HCT116 (cell line): ENCODE results near the gene EN2. TPM values are rescaled to one million over a fixed set of nuclear protein-coding genes. Genes with fewer than 3 reads are reported as not detected.

ENCODE experiments used
- ATAC-seq: fragments of 200-7000 bp; cut with Tn5 transposase; 2 replicates; pipeline ENCODE4 v1.9.1; 2020; ENCODE audit warnings: mild to moderate bottlenecking, moderate library complexity
- BruUV-seq: library from RNA; stranded (reverse); fragments of 400-500 nt; replicated peaks from 2 replicates; lab custom pipeline; 2021; lab: Mats Ljungman, UMichigan
- CTCF ChIA-PET: fragments of 300-600 bp; sonication (Branson Sonifier 250); formaldehyde crosslinking; loops from one replicate; lab custom pipeline; 2021; ENCODE audit warnings: antibody characterized with exemption; lab: Charles Lee
- POLR2A ChIA-PET: fragments of 300-600, 350-600 bp; sonication (Branson Sonifier 250); formaldehyde crosslinking; loops from one replicate; lab custom pipeline; 2021; ENCODE audit warnings: antibody characterized with exemption; lab: Charles Lee
- RAD21 ChIA-PET, 2 experiments: fragments of 300-600 bp; sonication (Branson Sonifier 250); formaldehyde crosslinking; loops; one replicate each; lab custom pipeline; 2023; ENCODE audit warnings: low total read pairs in 2 of 2; ENCODE audit not compliant: uncharacterized antibody in 2 of 2, unreplicated experiment in 2 of 2, low non-redundant PET in 1 of 2; lab: Charles Lee
- DNase-seq: peaks from one replicate; pipeline ENCODE4 v3.0.0-alpha.2; 2010; ENCODE audit warnings: low read depth, low spot score
- H2AFZ ChIP-seq: fragments of 200-600 bp; shearing (Covaris generic), sonication (generic); 2 replicates; pipeline ENCODE4 v1.6.1; 2017; ENCODE audit warnings: low read depth, mixed run types, mixed read lengths, antibody characterized with exemption, low read length; ENCODE audit not compliant: poor library complexity, severe bottlenecking
- H3K27ac ChIP-seq: 2 replicates; pipeline ENCODE4 v1.5.1; 2012; ENCODE audit warnings: low read depth, low read length
- H3K27me3 ChIP-seq: fragments of 200-600 bp; sonication (generic); 2 replicates; pipeline ENCODE4 v1.6.1; 2016; ENCODE audit warnings: mixed run types, low read length, mixed read lengths; ENCODE audit not compliant: insufficient read depth
- H3K36me3 ChIP-seq, 2 experiments: fragments of 200-500 bp in 1 of 2; fragments of 200-600 bp in 1 of 2; sonication (Bioruptor generic) in 1 of 2; sonication (generic) in 1 of 2; 2 replicates each; pipeline versions ENCODE4 v1.5.1 to v1.6.1; 2014 to 2016; ENCODE audit warnings: low read length in 2 of 2, inconsistent platforms in 1 of 2, mixed read lengths in 1 of 2, mixed run types in 1 of 2; ENCODE audit not compliant: insufficient read depth in 2 of 2, control insufficient read depth in 1 of 2
- H3K4me1 ChIP-seq, 2 experiments: fragments of 200-600 bp in 1 of 2; sonication (generic) in 1 of 2; 2 replicates each; pipeline versions ENCODE4 v1.5.1 to v1.6.1; 2012 to 2017; ENCODE audit warnings: low read length in 2 of 2, inconsistent platforms in 1 of 2, mild to moderate bottlenecking in 1 of 2, mixed read lengths in 1 of 2, mixed run types in 1 of 2, moderate library complexity in 1 of 2; ENCODE audit not compliant: insufficient read depth in 2 of 2, control insufficient read depth in 1 of 2
- H3K4me2 ChIP-seq: fragments of 200-600 bp; sonication (generic); 2 replicates; pipeline ENCODE4 v1.6.1; 2017; ENCODE audit warnings: mixed run types, low read length, mixed read lengths
- H3K4me3 ChIP-seq, 2 experiments: fragments of 200-600 bp in 1 of 2; sonication (generic) in 1 of 2; replicated peaks in 1 of 2; 2 replicates each; pipeline ENCODE4 v1.5.1; 2011 to 2016; ENCODE audit warnings: low read length in 2 of 2, control low read depth in 1 of 2, low read depth in 1 of 2, mild to moderate bottlenecking in 1 of 2, mixed read lengths in 1 of 2, mixed run types in 1 of 2
- H3K79me2 ChIP-seq: fragments of 200-600 bp; sonication (generic); 2 replicates; pipeline ENCODE4 v1.6.1; 2017; ENCODE audit warnings: mild to moderate bottlenecking, mixed run types, low read length, moderate library complexity, mixed read lengths; ENCODE audit not compliant: insufficient read depth
- H3K9ac ChIP-seq: fragments of 200-600 bp; sonication (generic); 2 replicates; pipeline ENCODE4 v1.6.1; 2016; ENCODE audit warnings: low read length, mixed read lengths
- H3K9me2 ChIP-seq: fragments of 200-600 bp; sonication (generic), shearing (Covaris generic); 2 replicates; pipeline ENCODE4 v1.6.1; 2017; ENCODE audit warnings: mixed run types, mild to moderate bottlenecking, moderate library complexity; ENCODE audit not compliant: insufficient read depth
- H3K9me3 ChIP-seq, 2 experiments: fragments of 200-500 bp in 1 of 2; fragments of 200-600 bp in 1 of 2; sonication (Bioruptor generic) in 1 of 2; sonication (generic) in 1 of 2; 2 replicates each; pipeline ENCODE4 v1.6.1; 2014 to 2017; ENCODE audit warnings: low read length in 2 of 2, mixed read lengths in 2 of 2, inconsistent platforms in 1 of 2, low read depth in 1 of 2, mild to moderate bottlenecking in 1 of 2, mixed run types in 1 of 2, moderate library complexity in 1 of 2; ENCODE audit not compliant: control insufficient read depth in 1 of 2, insufficient read depth in 1 of 2
- H4K20me1 ChIP-seq: fragments of 200-600 bp; sonication (generic), shearing (Covaris generic); 2 replicates; pipeline ENCODE4 v1.6.1; 2017; ENCODE audit warnings: mixed run types, mild to moderate bottlenecking, moderate library complexity; ENCODE audit not compliant: insufficient read depth
- ATF3 ChIP-seq: IDR thresholded peaks from 2 replicates; pipeline ENCODE4 v1.6.1; 2012
- CEBPB ChIP-seq: IDR thresholded peaks from 2 replicates; pipeline ENCODE4 v1.6.1; 2012; ENCODE audit warnings: low read depth
- CTCF ChIP-seq, 3 experiments: fragments of 200-600 bp in 1 of 3; sonication (generic) in 1 of 3; IDR thresholded peaks in 2 of 3; conservative IDR thresholded peaks in 1 of 3; 2 replicates each; pipeline ENCODE4 v1.5.1; 2012 to 2017; ENCODE audit warnings: low read depth in 2 of 3, low read length in 2 of 3, antibody characterized with exemption in 1 of 3, borderline replicate concordance in 1 of 3, control low read depth in 1 of 3, mild to moderate bottlenecking in 1 of 3, mixed read lengths in 1 of 3, mixed run types in 1 of 3, moderate library complexity in 1 of 3; ENCODE audit not compliant: insufficient read depth in 1 of 3
- EGR1 ChIP-seq: IDR thresholded peaks from 2 replicates; pipeline ENCODE4 v1.6.1; 2012; ENCODE audit warnings: low read depth
- EZH2 ChIP-seq: fragments of 200-600 bp; sonication (generic); IDR thresholded peaks from 2 replicates; pipeline ENCODE4 v1.6.1; 2017; ENCODE audit warnings: antibody characterized with exemption, mixed run types
- EZH2phosphoT487 ChIP-seq: fragments of 200-600 bp; IDR thresholded peaks from 2 replicates; pipeline ENCODE4 v1.6.1; 2018; ENCODE audit warnings: antibody characterized with exemption, borderline replicate concordance
- FOSL1 ChIP-seq: IDR thresholded peaks from 2 replicates; pipeline ENCODE4 v1.6.1; 2012; ENCODE audit warnings: low read depth
- JUND ChIP-seq: IDR thresholded peaks from 2 replicates; pipeline ENCODE4 v1.6.1; 2012
- POLR2A ChIP-seq: IDR thresholded peaks from 2 replicates; pipeline ENCODE4 v1.7.0; 2011; ENCODE audit warnings: borderline replicate concordance; ENCODE audit not compliant: insufficient read depth, insufficient read length; ENCODE audit errors: extremely low read depth
- POLR2AphosphoS5 ChIP-seq: IDR thresholded peaks from 2 replicates; pipeline ENCODE4 v1.6.1; 2011; ENCODE audit warnings: mild to moderate bottlenecking, low read depth, low read length, moderate library complexity
- RAD21 ChIP-seq: IDR thresholded peaks from 2 replicates; pipeline ENCODE4 v1.6.1; 2012; ENCODE audit warnings: low read depth, mild to moderate bottlenecking
- SIN3A ChIP-seq: IDR thresholded peaks from 2 replicates; pipeline ENCODE4 v1.6.1; 2012; ENCODE audit warnings: low read depth
- SRF ChIP-seq: IDR thresholded peaks from 2 replicates; pipeline ENCODE4 v1.6.1; 2012; ENCODE audit warnings: low read depth
- TCF7L2 ChIP-seq: IDR thresholded peaks from 2 replicates; pipeline ENCODE4 v1.7.0; 2011; ENCODE audit warnings: borderline replicate concordance, inconsistent platforms; ENCODE audit not compliant: insufficient read depth, insufficient read length; ENCODE audit errors: extremely low read depth
- ZBTB33 ChIP-seq: IDR thresholded peaks from 2 replicates; pipeline ENCODE4 v1.6.1; 2011; ENCODE audit warnings: mild to moderate bottlenecking, low read length, moderate library complexity; ENCODE audit not compliant: insufficient replicate concordance; ENCODE audit errors: extremely low read depth
- ZNF274 ChIP-seq: fragments of 200-500 bp; sonication (Bioruptor generic); IDR thresholded peaks from 2 replicates; pipeline ENCODE4 v1.6.1; 2014; ENCODE audit warnings: mild to moderate bottlenecking, low read depth, low read length, inconsistent platforms
- intact Hi-C: fragments of 100-400 bp; cut with micrococcal nuclease; formaldehyde crosslinking; loops from 2 replicates; pipeline ENCODE4 v1.10.0; 2022
- total RNA-seq: library from RNA; stranded (reverse); gene quantifications from one replicate; pipeline ENCODE4 v1.2.1, GENCODE V29; 2021; ENCODE audit not compliant: unreplicated experiment

EN2 gene
- total RNA-seq, 1 experiment from 2014 or later = 0.32 TPM

GRCh38 chr7:155440018-155440410 lies 17.9 kb upstream of the EN2 start:
- H4K20me1 ChIP-seq = no peaks in the 10 kb centered on the region
- TF ChIP-seq POLR2A (no peak), SRF (no peak), ZNF274 (no peak), RAD21 (no peak), JUND (no peak), EZH2phosphoT487 (no peak), EGR1 (no peak), ATF3 (no peak), SIN3A (no peak), FOSL1 (no peak), ZBTB33 (no peak), CTCF (IDR thresholded peaks at IDR 0.05 in 2 of 3, conservative IDR thresholded peaks at IDR 0.05 in 1 of 3; ENCODE audit: borderline replicate concordance in 1 of 3, insufficient read depth in 1 of 3, low read depth in 2 of 3, low read length in 2 of 3) (no peak), EZH2 (no peak), POLR2AphosphoS5 (no peak), TCF7L2 (no peak), CEBPB (no peak)
- intact Hi-C loops = no loop called here
- no peaks in the 10 kb centered on the region for H3K4me1 ChIP-seq
- H3K4me2 ChIP-seq = no peak overlapping the region
- ATAC-seq (no peak), DNase-seq (no peak)
- no peaks in the 10 kb centered on the region for H3K79me2 ChIP-seq
- no peak overlapping the region for H3K9ac ChIP-seq
- H2AFZ ChIP-seq = no peak overlapping the region
- no peak overlapping the region for H3K27ac ChIP-seq
- POLR2A ChIA-PET = no interaction called here
- no TSS peak for BruUV-seq
- H3K4me3 ChIP-seq = no peak overlapping the region
- no peaks in the 10 kb centered on the region for H3K9me2 ChIP-seq
- peaks cover 30% of the 10 kb centered on the region; the same call in 1 of the 2 replicates for H3K27me3 ChIP-seq
- CTCF ChIA-PET = no interaction called here
- no peaks in the 10 kb centered on the region for H3K36me3 ChIP-seq
- no peaks in the 10 kb centered on the region for H3K9me3 ChIP-seq
- RAD21 ChIA-PET = no interaction called here
